GM18951 (cell line): ENCODE measurements around the gene GPC3.

Experiments used
- POLR2A ChIP-seq: IDR thresholded peaks from 4 replicates; pipeline ENCODE4 v1.6.1; 2011; ENCODE audit warnings: mild to moderate bottlenecking; ENCODE audit not compliant: insufficient read length, insufficient read depth; ENCODE audit errors: extremely low read depth
- in situ Hi-C: fragments of 300-500 bp; cut with MboI; formaldehyde crosslinking; loops from one replicate; pipeline ENCODE4 v1.12.0; 2022; ENCODE audit warnings: low sequenced_read_pairs, mixed read lengths, inconsistent platforms; ENCODE audit not compliant: unreplicated experiment

GPC3 gene

GRCh38 chrX:133689997-133690599 is 295.3 kb downstream of the GPC3 start:
- in situ Hi-C loops = no loop called here
- no peak for TF ChIP-seq POLR2A

GRCh38 chrX:133685822-133686221 is 299.6 kb downstream of the GPC3 start:
- in situ Hi-C loops = no loop called here

GRCh38 chrX:133681897-133682296 is 303.5 kb downstream of the GPC3 start:
- TF ChIP-seq POLR2A = no peak
- in situ Hi-C loops = no loop called here

More at GRCh38 chrX:133685822-133686221, 299.6 kb downstream of the GPC3 start:
- no peak for TF ChIP-seq POLR2A

GRCh38 chrX:133681421-133681820 is 304.0 kb downstream of the GPC3 start:
- in situ Hi-C loops = no loop called here
- TF ChIP-seq POLR2A = no peak

- in situ Hi-C loops = no loop called here
- TF ChIP-seq POLR2A = no peak
Observed at GRCh38 chrX:133677123-133678063, 308.0 kb downstream of the GPC3 start.

GRCh38 chrX:133676344-133677122 is 308.9 kb downstream of the GPC3 start:
- in situ Hi-C loops = no loop called here
- no peak for TF ChIP-seq POLR2A

- in situ Hi-C loops = no loop called here
- TF ChIP-seq POLR2A = no peak
Observed at GRCh38 chrX:133674726-133675470, 310.5 kb downstream of the GPC3 start.

- no peak for TF ChIP-seq POLR2A
- in situ Hi-C loops = no loop called here
Observed at GRCh38 chrX:133670383-133670782, 315.0 kb downstream of the GPC3 start.

- TF ChIP-seq POLR2A = no peak
- in situ Hi-C loops = no loop called here
Observed at GRCh38 chrX:133669214-133669613, 316.2 kb downstream of the GPC3 start.

GRCh38 chrX:133668225-133668931 is 317.0 kb downstream of the GPC3 start:
- no peak for TF ChIP-seq POLR2A
- in situ Hi-C loops = no loop called here

GRCh38 chrX:133666256-133666655 is 319.1 kb downstream of the GPC3 start:
- TF ChIP-seq POLR2A = no peak
- in situ Hi-C loops = no loop called here

GRCh38 chrX:133661962-133662839 is 323.2 kb downstream of the GPC3 start:
- in situ Hi-C loops = no loop called here
- no peak for TF ChIP-seq POLR2A

- in situ Hi-C loops = no loop called here
- TF ChIP-seq POLR2A = no peak
Observed at GRCh38 chrX:133660281-133660680, 325.1 kb downstream of the GPC3 start.
